Spinal cord (tissue), 10 donors: ENCODE measurements around the gene DCAF6. TPM values are rescaled to one million over a fixed set of nuclear protein-coding genes. Genes with fewer than 3 reads are reported as not detected.

ENCODE experiments used
- DNase-seq, 6 donors: peaks; one replicate each; pipeline versions ENCODE4 v3.0.0 to v3.0.0-alpha.2; 2013 to 2015; ENCODE audit warnings: low spot score in 6 of 6, low read depth in 4 of 6
- H3K27ac ChIP-seq: one replicate; pipeline ENCODE4 v1.5.1; 2013; ENCODE audit warnings: low read depth, low read length, control low read depth
- H3K27me3 ChIP-seq: one replicate; pipeline ENCODE4 v1.6.1; 2013; ENCODE audit warnings: low read length; ENCODE audit not compliant: control insufficient read depth, insufficient read depth
- H3K36me3 ChIP-seq: one replicate; pipeline ENCODE4 v1.6.1; 2013; ENCODE audit warnings: low read length; ENCODE audit not compliant: control insufficient read depth, insufficient read depth
- H3K4me1 ChIP-seq: one replicate; pipeline ENCODE4 v1.6.1; 2013; ENCODE audit warnings: low read length; ENCODE audit not compliant: control insufficient read depth, insufficient read depth
- H3K4me3 ChIP-seq: one replicate; pipeline ENCODE4 v1.5.1; 2013; ENCODE audit warnings: low read depth, low read length, control low read depth
- H3K9me3 ChIP-seq: one replicate; pipeline ENCODE4 v1.6.1; 2013; ENCODE audit warnings: low read length; ENCODE audit not compliant: control insufficient read depth, insufficient read depth
- WGBS: methylation state at CpG from one replicate; pipeline ENCODE4 v1.1.5; 2013; ENCODE audit warnings: missing lambda C conversion rate; ENCODE audit not compliant: insufficient coverage; 5-methylcytosine and 5-hydroxymethylcytosine counted together
- polyA plus RNA-seq, 2 donors: library from polyadenylated mRNA; unstranded; fragments of 120-200 nt; gene quantifications; one replicate each; pipeline ENCODE4 v1.2.1, GENCODE V29; 2013; ENCODE audit not compliant: insufficient read length in 2 of 2
- total RNA-seq, 2 donors: library from RNA; depleted of rRNA in 1 of 2; stranded (reverse); fragments of 120-200 nt in 1 of 2; fragments of >200 nt in 1 of 2; gene quantifications; one replicate each; pipeline versions ENCODE4 v1.2.3 to v1.2.4, GENCODE V29; 2013 to 2014
- donor health status: healthy.

DCAF6 gene
- total and polyA plus RNA-seq, 4 donors: 43.2 to 55.4 (median 50.0) TPM

- no peaks in the 10 kb centered on the region for H3K27me3 ChIP-seq
- no peaks in the 10 kb centered on the region for H3K4me1 ChIP-seq
- no peaks in the 10 kb centered on the region for H3K9me3 ChIP-seq
- no peaks in the 10 kb centered on the region for H3K36me3 ChIP-seq
- no peak overlapping the region for H3K27ac ChIP-seq
- H3K4me3 ChIP-seq: no peak overlapping the region
- no CpG with 5 or more reads among the region's 3 CpGs for WGBS
- no peak for DNase-seq
These were observed 63.4 kb downstream of the DCAF6 start for GRCh38 chr1:167999877-168000276.

GRCh38 chr1:168000656-168001055, 64.2 kb downstream of the DCAF6 start:
- no CpG with 5 or more reads among the region's 3 CpGs for WGBS
- DNase-seq: no peak
- Histone ChIP-seq H3K4me3 (no peak overlapping the region), H3K9me3 (no peaks in the 10 kb centered on the region), H3K36me3 (no peaks in the 10 kb centered on the region), H3K4me1 (no peaks in the 10 kb centered on the region), H3K27ac (no peak overlapping the region), H3K27me3 (no peaks in the 10 kb centered on the region)

GRCh38 chr1:168001213-168001612, 64.7 kb downstream of the DCAF6 start:
- H3K9me3 ChIP-seq: no peaks in the 10 kb centered on the region
- no peaks in the 10 kb centered on the region for H3K36me3 ChIP-seq
- no peak overlapping the region for H3K4me3 ChIP-seq
- no peak overlapping the region for H3K27ac ChIP-seq
- no peaks in the 10 kb centered on the region for H3K4me1 ChIP-seq
- no peaks in the 10 kb centered on the region for H3K27me3 ChIP-seq
- no peak for DNase-seq
- 80% methylated on average over 1 of the region's 1 CpG for WGBS

DNA sequence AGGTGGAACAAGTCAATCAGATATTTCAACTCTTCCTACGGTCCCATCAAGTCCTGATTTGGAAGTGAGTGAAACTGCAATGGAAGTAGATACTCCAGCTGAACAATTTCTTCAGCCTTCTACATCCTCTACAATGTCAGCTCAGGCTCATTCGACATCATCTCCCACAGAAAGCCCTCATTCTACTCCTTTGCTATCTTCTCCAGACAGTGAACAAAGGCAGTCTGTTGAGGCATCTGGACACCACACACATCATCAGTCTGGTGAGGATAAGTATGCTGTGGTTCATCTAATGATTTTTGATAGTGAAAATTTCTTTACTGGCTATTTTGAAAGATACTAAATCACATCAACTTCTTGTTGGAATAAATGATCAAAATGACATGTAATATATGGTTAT, 68.0 kb downstream of the DCAF6 start:
- Histone ChIP-seq H3K4me1 (no peaks in the 10 kb centered on the region), H3K27ac (no peak overlapping the region), H3K36me3 (peaks cover 3% of the 10 kb centered on the region), H3K27me3 (no peaks in the 10 kb centered on the region), H3K4me3 (no peak overlapping the region), H3K9me3 (no peaks in the 10 kb centered on the region)
- no CpG with 5 or more reads among the region's 2 CpGs for WGBS
- DNase-seq: peak in 1 of 6 donors; percentile 21

DNA sequence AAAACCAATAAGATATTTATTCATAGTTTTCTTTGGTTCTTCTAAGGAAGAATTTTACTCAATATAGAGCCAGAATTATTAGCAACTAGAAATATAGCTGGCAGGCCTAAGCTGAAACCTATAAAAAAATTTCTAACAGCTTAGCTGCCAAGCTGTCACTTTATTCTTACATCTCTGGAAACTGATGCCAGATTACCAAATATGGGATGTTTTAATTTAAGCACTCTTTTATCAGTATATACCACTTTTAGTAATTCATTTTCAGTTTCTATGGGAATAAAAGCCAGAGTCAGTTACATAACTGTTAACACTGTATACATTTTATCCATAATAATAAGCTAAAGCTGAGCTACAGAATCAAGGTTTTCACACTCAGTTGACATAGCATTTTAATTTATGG, 69.0 kb downstream of the DCAF6 start:
- DNase-seq: peak in 1 of 6 donors; percentile 53
- no peak overlapping the region for H3K27ac ChIP-seq
- H3K9me3 ChIP-seq: no peaks in the 10 kb centered on the region
- H3K36me3 ChIP-seq: peaks cover 3% of the 10 kb centered on the region
- H3K4me1 ChIP-seq: no peaks in the 10 kb centered on the region
- H3K27me3 ChIP-seq: no peaks in the 10 kb centered on the region
- H3K4me3 ChIP-seq: no peak overlapping the region

DNA sequence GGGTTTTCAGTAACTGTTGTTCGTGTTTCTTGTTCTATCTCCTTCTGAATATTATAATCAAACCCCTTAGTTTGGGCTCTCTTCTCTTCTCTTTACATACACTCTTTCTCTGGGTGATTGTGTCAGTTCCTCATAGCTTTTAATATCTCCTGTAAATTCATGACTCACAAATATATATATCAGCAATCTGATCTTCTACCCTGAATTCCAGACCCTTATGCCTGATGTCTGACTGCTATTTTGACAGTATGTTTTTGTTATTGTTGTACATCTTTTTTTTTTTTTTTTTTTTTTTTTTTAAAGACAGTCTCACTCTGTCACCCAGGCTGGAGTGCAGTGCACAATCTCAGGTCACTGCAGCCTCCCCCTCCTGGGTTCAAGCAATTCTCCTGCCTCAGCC, 71.2 kb downstream of the DCAF6 start:
- H3K27ac ChIP-seq: no peak overlapping the region
- H3K4me1 ChIP-seq: no peaks in the 10 kb centered on the region
- no CpG with 5 or more reads among the region's 1 CpG for WGBS
- no peak overlapping the region for H3K4me3 ChIP-seq
- peaks cover 3% of the 10 kb centered on the region for H3K36me3 ChIP-seq
- no peaks in the 10 kb centered on the region for H3K9me3 ChIP-seq
- DNase-seq: no peak
- H3K27me3 ChIP-seq: no peaks in the 10 kb centered on the region

DNA sequence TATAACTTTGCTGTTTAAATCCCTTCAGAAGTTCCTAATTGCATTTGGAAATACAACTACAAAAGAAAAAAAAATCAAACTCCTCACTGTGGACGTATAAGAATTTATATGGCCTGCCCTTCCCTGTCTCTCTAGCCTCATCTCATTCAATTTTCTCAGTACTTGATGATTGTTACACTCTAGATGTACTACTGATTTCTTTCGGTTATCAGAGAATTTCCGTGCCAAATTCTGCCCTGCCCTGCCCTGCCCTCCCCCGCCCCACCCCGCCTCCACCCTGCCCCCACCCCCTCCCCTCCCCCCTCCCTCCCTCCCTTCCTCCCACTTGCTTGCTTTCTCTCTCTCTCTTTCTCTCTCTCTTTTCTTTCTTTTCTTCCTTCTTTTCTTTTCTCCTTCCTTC, 72.1 kb downstream of the DCAF6 start:
- Histone ChIP-seq H3K27ac (no peak overlapping the region), H3K27me3 (no peaks in the 10 kb centered on the region), H3K36me3 (peaks cover 3% of the 10 kb centered on the region), H3K9me3 (no peaks in the 10 kb centered on the region), H3K4me3 (no peak overlapping the region), H3K4me1 (no peaks in the 10 kb centered on the region)
- WGBS: no CpG with 5 or more reads among the region's 5 CpGs
- no peak for DNase-seq

GRCh38 chr1:168009322-168009721, 72.8 kb downstream of the DCAF6 start:
- Histone ChIP-seq H3K4me1 (no peaks in the 10 kb centered on the region), H3K27ac (no peak overlapping the region), H3K36me3 (peaks cover 3% of the 10 kb centered on the region), H3K27me3 (no peaks in the 10 kb centered on the region), H3K4me3 (no peak overlapping the region), H3K9me3 (no peaks in the 10 kb centered on the region)
- DNase-seq: no peak

- DNase-seq: no peak
- Histone ChIP-seq H3K36me3 (peaks cover 3% of the 10 kb centered on the region), H3K4me3 (no peak overlapping the region), H3K27ac (no peak overlapping the region), H3K27me3 (no peaks in the 10 kb centered on the region), H3K9me3 (no peaks in the 10 kb centered on the region), H3K4me1 (no peaks in the 10 kb centered on the region)
- no CpG with 5 or more reads among the region's 1 CpG for WGBS
These were observed 82.9 kb downstream of the DCAF6 start for GRCh38 chr1:168019407-168019806.

GRCh38 chr1:168031198-168031597, 94.7 kb downstream of the DCAF6 start:
- H3K9me3 ChIP-seq: no peaks in the 10 kb centered on the region
- WGBS: 100% methylated on average over 2 of the region's 5 CpGs
- DNase-seq: no peak
- no peaks in the 10 kb centered on the region for H3K4me1 ChIP-seq
- H3K36me3 ChIP-seq: no peaks in the 10 kb centered on the region
- H3K27ac ChIP-seq: no peak overlapping the region
- no peak overlapping the region for H3K4me3 ChIP-seq
- no peaks in the 10 kb centered on the region for H3K27me3 ChIP-seq
